Esophagus squamous epithelium (tissue), 5 donors: ENCODE results near the gene OR8A1. TPM values are rescaled to one million over a fixed set of nuclear protein-coding genes. Genes with fewer than 3 reads are reported as not detected.

ENCODE experiments used
- DNase-seq: peaks from one replicate; lab custom pipeline; 2025; lab: John Stamatoyannopoulos, UW
- H3K27ac ChIP-seq, 4 donors: fragments of 200-600 bp; sonication (generic); one replicate each; pipeline ENCODE4 v1.5.1; 2016 to 2019; ENCODE audit warnings: mild to moderate bottlenecking in 1 of 4
- H3K27me3 ChIP-seq, 4 donors: fragments of 200-600 bp; sonication (generic); 1 replicate in 3 of 4; 2 replicates in 1 of 4; pipeline versions ENCODE4 v1.5.1 to v1.6.0; 2017 to 2021; ENCODE audit warnings: antibody characterized with exemption in 1 of 4
- H3K36me3 ChIP-seq, 3 donors: fragments of 200-600 bp; sonication (generic); one replicate each; pipeline ENCODE4 v1.5.1; 2016 to 2019
- H3K4me1 ChIP-seq, 3 donors: fragments of 200-600 bp; sonication (generic); one replicate each; pipeline ENCODE4 v1.5.1; 2017 to 2019
- H3K4me3 ChIP-seq, 4 donors: fragments of 200-600 bp; sonication (generic); 1 replicate in 3 of 4; 2 replicates in 1 of 4; pipeline ENCODE4 v1.5.1; 2016 to 2019; ENCODE audit warnings: mild to moderate bottlenecking in 2 of 4, moderate library complexity in 1 of 4
- H3K9me3 ChIP-seq, 3 donors: fragments of 200-600 bp; sonication (generic); one replicate each; pipeline ENCODE4 v1.5.1; 2016 to 2019
- POLR2A ChIP-seq, 4 donors: fragments of 450-650 bp; IDR thresholded peaks; one replicate each; pipeline ENCODE4 v1.6.1; 2017; ENCODE audit warnings: antibody characterized with exemption in 4 of 4, mild to moderate bottlenecking in 4 of 4, moderate library complexity in 3 of 4
- WGBS, 2 donors: methylation state at CpG; one replicate each; pipeline ENCODE4 v1.1.5; 2018; 5-methylcytosine and 5-hydroxymethylcytosine counted together
- intact Hi-C: fragments of 100-400 bp; cut with DNase I; formaldehyde crosslinking; loops from one replicate; pipeline ENCODE4 v1.15.0; 2022
- total RNA-seq, 4 donors: library from RNA; depleted of rRNA; stranded (reverse); fragments of >200 nt; gene quantifications; one replicate each; pipeline ENCODE4 v1.1.0, GENCODE V29; 2016
- TF ChIP-seq, protein P1 (sequence below), 6 experiments: fragments of 450-650 bp in 4 of 6; fragments of 200-600 bp in 2 of 6; sonication (generic) in 2 of 6; IDR thresholded peaks; one replicate each; pipeline ENCODE4 v1.5.1; 2016 to 2019; ENCODE audit warnings: antibody characterized with exemption in 6 of 6, mild to moderate bottlenecking in 4 of 6, moderate library complexity in 4 of 6
- donor health status: DM: yes; HTN: yes; CAD: no.

Gene OR8A1
- total RNA-seq, 4 donors from 2014 or later = not detected

DNA sequence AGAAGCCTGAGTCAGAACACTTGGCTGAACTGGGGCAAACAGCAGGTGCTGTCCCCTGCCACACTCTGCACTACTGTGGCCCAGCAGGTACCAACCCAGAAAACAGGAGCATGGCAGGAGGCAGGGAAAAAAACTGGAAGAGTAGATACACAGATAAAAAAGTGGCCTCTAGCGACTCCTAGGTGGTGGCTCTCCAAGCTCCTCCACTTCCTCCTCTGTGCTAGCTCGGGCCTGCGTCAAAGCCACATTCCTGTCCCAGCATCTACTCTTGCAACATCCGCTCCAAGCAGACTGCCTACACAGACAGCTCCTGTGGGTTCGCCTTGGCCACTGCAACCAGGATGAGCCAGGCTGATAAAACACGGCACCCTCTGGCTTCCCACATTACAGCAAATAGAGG lies 33.3 kb upstream of the OR8A1 start:
- H3K27ac ChIP-seq = no peak overlapping the region

GRCh38 chr11:124538019-124538418 lies 31.8 kb upstream of the OR8A1 start:
- Histone ChIP-seq H3K27me3 (no peaks in the 10 kb centered on the region), H3K36me3 (no peaks in the 10 kb centered on the region), H3K4me3 (no peak overlapping the region), H3K4me1 (peaks cover 0 to 5% (median 0%) of the 10 kb centered on the region in 3 donors), H3K27ac (no peak overlapping the region), H3K9me3 (no peaks in the 10 kb centered on the region)
- TF ChIP-seq, protein P1, sequence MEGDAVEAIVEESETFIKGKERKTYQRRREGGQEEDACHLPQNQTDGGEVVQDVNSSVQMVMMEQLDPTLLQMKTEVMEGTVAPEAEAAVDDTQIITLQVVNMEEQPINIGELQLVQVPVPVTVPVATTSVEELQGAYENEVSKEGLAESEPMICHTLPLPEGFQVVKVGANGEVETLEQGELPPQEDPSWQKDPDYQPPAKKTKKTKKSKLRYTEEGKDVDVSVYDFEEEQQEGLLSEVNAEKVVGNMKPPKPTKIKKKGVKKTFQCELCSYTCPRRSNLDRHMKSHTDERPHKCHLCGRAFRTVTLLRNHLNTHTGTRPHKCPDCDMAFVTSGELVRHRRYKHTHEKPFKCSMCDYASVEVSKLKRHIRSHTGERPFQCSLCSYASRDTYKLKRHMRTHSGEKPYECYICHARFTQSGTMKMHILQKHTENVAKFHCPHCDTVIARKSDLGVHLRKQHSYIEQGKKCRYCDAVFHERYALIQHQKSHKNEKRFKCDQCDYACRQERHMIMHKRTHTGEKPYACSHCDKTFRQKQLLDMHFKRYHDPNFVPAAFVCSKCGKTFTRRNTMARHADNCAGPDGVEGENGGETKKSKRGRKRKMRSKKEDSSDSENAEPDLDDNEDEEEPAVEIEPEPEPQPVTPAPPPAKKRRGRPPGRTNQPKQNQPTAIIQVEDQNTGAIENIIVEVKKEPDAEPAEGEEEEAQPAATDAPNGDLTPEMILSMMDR (IDR thresholded peaks at IDR 0.05) = no peak
- TF ChIP-seq POLR2A (IDR thresholded peaks at IDR 0.05) = no peak
- intact Hi-C loops = no loop called here
- WGBS, 2 donors = 47 to 56% methylated on average over 1 of the region's 1 CpG
- DNase-seq = no peak

More for the DNA sequence above, 33.3 kb upstream of the OR8A1 start:
- no peaks in the 10 kb centered on the region for H3K36me3 ChIP-seq
- TF ChIP-seq, protein P1 (IDR thresholded peaks at IDR 0.05) = no peak
- no peak for TF ChIP-seq POLR2A (IDR thresholded peaks at IDR 0.05)
- H3K4me3 ChIP-seq = no peak overlapping the region
- H3K9me3 ChIP-seq = no peaks in the 10 kb centered on the region
- H3K4me1 ChIP-seq = peaks cover 0 to 5% (median 0%) of the 10 kb centered on the region in 3 donors
- no peaks in the 10 kb centered on the region for H3K27me3 ChIP-seq
- no peak for DNase-seq
- 38 to 43% methylated on average over 6 of the region's 6 CpGs for WGBS, 2 donors
- intact Hi-C loops = no loop called here

- Histone ChIP-seq H3K4me3 (no peak overlapping the region), H3K27ac (no peak overlapping the region), H3K27me3 (no peaks in the 10 kb centered on the region), H3K36me3 (no peaks in the 10 kb centered on the region), H3K4me1 (peaks cover 0 to 5% (median 0%) of the 10 kb centered on the region in 3 donors), H3K9me3 (no peaks in the 10 kb centered on the region)
- DNase-seq = no peak
- 72 to 73% methylated on average over 6 of the region's 6 CpGs for WGBS, 2 donors
- intact Hi-C loops = no loop called here
- TF ChIP-seq POLR2A (IDR thresholded peaks at IDR 0.05) = no peak
- TF ChIP-seq, protein P1 (IDR thresholded peaks at IDR 0.05) = no peak
These were observed 28.6 kb upstream of the OR8A1 start for GRCh38 chr11:124541204-124541603.

DNA sequence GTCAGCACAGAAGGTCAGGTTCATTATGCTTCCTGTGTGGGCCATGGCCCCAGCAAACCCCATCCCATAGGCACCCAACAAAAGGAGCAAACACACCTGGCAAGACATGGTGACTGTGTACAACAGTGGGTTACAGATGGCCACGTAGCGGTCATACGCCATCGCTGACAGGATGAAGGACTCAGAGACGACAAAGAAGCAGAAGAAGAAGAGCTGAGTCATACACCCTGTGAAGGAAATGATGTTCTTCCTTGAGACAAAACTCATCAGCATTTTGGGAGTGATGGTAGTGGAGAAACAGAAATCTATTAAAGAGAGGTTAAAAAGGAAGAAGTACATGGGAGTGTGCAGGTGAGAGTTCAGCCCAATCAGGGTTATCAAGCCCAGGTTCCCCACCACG lies 26.7 kb upstream of the OR8A1 start:
- H3K4me1 ChIP-seq = no peaks in the 10 kb centered on the region
- H3K27ac ChIP-seq = no peak overlapping the region
- DNase-seq = no peak
- 78 to 80% methylated on average over 6 of the region's 6 CpGs for WGBS, 2 donors
- no peaks in the 10 kb centered on the region for H3K9me3 ChIP-seq
- intact Hi-C loops = no loop called here
- no peaks in the 10 kb centered on the region for H3K27me3 ChIP-seq
- TF ChIP-seq, protein P1 (IDR thresholded peaks at IDR 0.05) = no peak
- no peak for TF ChIP-seq POLR2A (IDR thresholded peaks at IDR 0.05)
- H3K4me3 ChIP-seq = no peak overlapping the region
- no peaks in the 10 kb centered on the region for H3K36me3 ChIP-seq

- Histone ChIP-seq H3K4me3 (no peak within 1 kb of the TSS), H3K9me3 (no peaks in the 10 kb centered on the region), H3K4me1 (no peaks in the 10 kb centered on the region), H3K27ac (no peak within 1 kb of the TSS), H3K36me3 (no peaks in the 10 kb centered on the region), H3K27me3 (no peaks in the 10 kb centered on the region)
- WGBS, 2 donors = 73 to 90% methylated on average over 5 of the region's 5 CpGs
- no peak for DNase-seq
- no peak for TF ChIP-seq POLR2A (IDR thresholded peaks at IDR 0.05)
- TF ChIP-seq, protein P1 (IDR thresholded peaks at IDR 0.05) = no peak
- intact Hi-C loops = no loop called here
These were observed 26.2 kb upstream of the OR8A1 start, which contains the start of gene OR8B12 for GRCh38 chr11:124543554-124543953. Gene OR8B12, minus strand, starts transcription at chr11:124543654. Its CDS starts 0 bp downstream, at chr11:124543654.
